Small intestine (tissue), 7 donors: ENCODE data around the gene CAMK4. TPM values are rescaled to one million over a fixed set of nuclear protein-coding genes. Genes with fewer than 3 reads are reported as not detected.

ENCODE experiments used
- DNase-seq, 2 donors: peaks; one replicate each; pipeline versions ENCODE4 v3.0.0 to v3.0.0-alpha.2; 2013
- FAIRE-seq: peaks from 2 replicates; lab custom pipeline; 2012; peaks lifted over from hg19 to GRCh38; lab: Jason Lieb, UNC
- H3K27ac ChIP-seq, 3 donors: one replicate each; pipeline ENCODE4 v1.5.1; 2013; ENCODE audit warnings: low read length in 2 of 3, mild to moderate bottlenecking in 2 of 3, control low read depth in 1 of 3, inconsistent platforms in 1 of 3, low read depth in 1 of 3, moderate library complexity in 1 of 3
- H3K27me3 ChIP-seq, 3 donors: one replicate each; pipeline ENCODE4 v1.6.1; 2013; ENCODE audit warnings: low read length in 3 of 3, inconsistent platforms in 1 of 3; ENCODE audit not compliant: control insufficient read depth in 3 of 3, insufficient read depth in 3 of 3
- H3K36me3 ChIP-seq, 3 donors: one replicate each; pipeline ENCODE4 v1.6.1; 2013; ENCODE audit warnings: low read length in 3 of 3, inconsistent platforms in 1 of 3, low read depth in 1 of 3, mild to moderate bottlenecking in 1 of 3, moderate library complexity in 1 of 3; ENCODE audit not compliant: control insufficient read depth in 3 of 3, insufficient read depth in 2 of 3
- H3K4me1 ChIP-seq, 3 donors: one replicate each; pipeline ENCODE4 v1.6.1; 2013; ENCODE audit warnings: low read length in 2 of 3, inconsistent platforms in 1 of 3, low read depth in 1 of 3, mild to moderate bottlenecking in 1 of 3, moderate library complexity in 1 of 3; ENCODE audit not compliant: control insufficient read depth in 3 of 3, insufficient read depth in 2 of 3
- H3K4me3 ChIP-seq, 3 donors: one replicate each; pipeline ENCODE4 v1.5.1; 2013; ENCODE audit warnings: low read length in 3 of 3, control low read depth in 1 of 3, inconsistent platforms in 1 of 3, low read depth in 1 of 3, mild to moderate bottlenecking in 1 of 3, moderate library complexity in 1 of 3
- H3K9me3 ChIP-seq, 2 donors: one replicate each; pipeline ENCODE4 v1.6.1; 2013; ENCODE audit warnings: low read depth in 1 of 2, low read length in 1 of 2; ENCODE audit not compliant: control insufficient read depth in 2 of 2, insufficient read depth in 1 of 2
- WGBS, 3 donors: extraction: QIAGEN DNeasy Blood & Tissue Kit; methylation state at CpG; one replicate each; pipeline ENCODE4 v1.1.7; 2013; 5-methylcytosine and 5-hydroxymethylcytosine counted together
- polyA plus RNA-seq, 4 donors: library from polyadenylated mRNA; stranded (reverse) in 3 of 4; unstranded in 1 of 4; fragments of 200-250 nt in 3 of 4; fragments of 120-200 nt in 1 of 4; gene quantifications; one replicate each; pipeline versions ENCODE4 v1.2.1 to v1.2.3, GENCODE V29; 2013
- donor health status: healthy with polysubstance abuse.
- donor health status: control.
- donor health status: control.
- donor health status: Bipolar disorder and iron deficiency.
- donor health status: healthy.

CAMK4 gene
- polyA plus RNA-seq, 4 donors, result 0.89 to 3.2 (median 2.2) TPM

- no peak for FAIRE-seq
- no peak for DNase-seq
- H3K9me3 ChIP-seq, result no peaks in the 10 kb centered on the region
- WGBS, 3 donors, result 75 to 82% (median 77%) methylated on average over 6 of the region's 6 CpGs
- H3K27ac ChIP-seq, result no peak overlapping the region
- H3K27me3 ChIP-seq, result peaks cover 0 to 28% (median 0%) of the 10 kb centered on the region in 3 donors
- H3K4me3 ChIP-seq, result peak overlapping the region in 1 of 3 donors; percentile 12
- no peaks in the 10 kb centered on the region for H3K36me3 ChIP-seq
- H3K4me1 ChIP-seq, result peaks cover 0 to 6% (median 0%) of the 10 kb centered on the region in 3 donors
These were observed 2.4 kb downstream of the CAMK4 start for GRCh38 chr5:111226556-111226955.

GRCh38 chr5:111227226-111227782 is 3.1 kb downstream of the CAMK4 start:
- peaks cover 0 to 6% (median 0%) of the 10 kb centered on the region in 3 donors for H3K4me1 ChIP-seq
- H3K27ac ChIP-seq, result peak overlapping the region in 2 of 3 donors; percentile 9 to 50
- no peaks in the 10 kb centered on the region for H3K9me3 ChIP-seq
- H3K36me3 ChIP-seq, result no peaks in the 10 kb centered on the region
- FAIRE-seq, result no peak
- peaks cover 0 to 26% (median 0%) of the 10 kb centered on the region in 3 donors for H3K27me3 ChIP-seq
- DNase-seq, result no peak
- no peak overlapping the region for H3K4me3 ChIP-seq
- WGBS, 3 donors, result 72 to 85% (median 80%) methylated on average over 6 of the region's 6 CpGs

- Histone ChIP-seq H3K4me3 (no peak overlapping the region), H3K9me3 (no peaks in the 10 kb centered on the region), H3K36me3 (no peaks in the 10 kb centered on the region), H3K27me3 (peaks cover 0 to 21% (median 0%) of the 10 kb centered on the region in 3 donors), H3K27ac (peak overlapping the region in 2 of 3 donors; percentile 9 to 43), H3K4me1 (peaks cover 0 to 6% (median 0%) of the 10 kb centered on the region in 3 donors)
- FAIRE-seq (no peak), DNase-seq (peak in 1 of 2 donors; percentile 37)
- WGBS, 3 donors, result 36 to 58% (median 45%) methylated on average over 4 of the region's 4 CpGs
These were observed 3.6 kb downstream of the CAMK4 start for GRCh38 chr5:111227801-111228200.

DNA sequence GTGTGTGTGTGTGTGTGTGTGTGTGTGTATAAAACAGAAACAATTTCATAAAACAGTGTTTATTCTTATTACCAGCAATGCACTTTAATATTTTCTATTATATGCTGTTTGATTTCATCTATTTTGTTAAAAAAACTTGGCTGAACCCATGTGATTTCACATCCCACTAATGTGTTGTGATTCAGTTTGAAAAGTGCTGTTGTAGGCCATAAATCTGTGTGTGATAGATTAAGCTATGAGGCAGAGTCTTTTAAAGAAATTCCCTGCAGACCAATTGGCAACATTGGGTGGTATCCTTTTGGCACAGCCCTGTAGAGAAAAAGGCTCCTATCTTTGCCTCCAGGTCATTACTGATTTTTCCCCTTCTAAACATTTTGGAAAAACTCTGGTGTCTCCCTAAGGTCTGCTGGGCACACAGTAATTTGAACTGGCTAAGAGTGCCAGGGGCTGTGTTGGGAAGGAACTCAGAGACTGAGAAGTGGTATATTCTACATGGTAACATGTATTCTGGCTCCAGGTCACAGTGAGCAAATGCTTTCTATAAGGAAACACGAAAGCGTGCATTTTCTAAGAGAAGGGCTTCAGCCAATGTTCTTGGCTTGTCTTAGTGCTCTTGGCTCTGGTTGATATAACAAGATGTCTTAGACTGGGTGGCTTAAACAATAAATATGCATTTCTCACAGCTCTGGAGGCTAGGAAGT is 4.5 kb downstream of the CAMK4 start:
- FAIRE-seq (no peak), DNase-seq (peak in 1 of 2 donors; percentile 6)
- WGBS, 3 donors, result 70 to 91% (median 77%) methylated on average over 2 of the region's 2 CpGs
- H3K27ac ChIP-seq, result peak overlapping the region; percentile 22 to 73 (median 39)
- no peak overlapping the region for H3K4me3 ChIP-seq
- H3K36me3 ChIP-seq, result no peaks in the 10 kb centered on the region
- peaks cover 0 to 6% (median 0%) of the 10 kb centered on the region in 3 donors for H3K4me1 ChIP-seq
- H3K9me3 ChIP-seq, result no peaks in the 10 kb centered on the region
- peaks cover 0 to 16% (median 0%) of the 10 kb centered on the region in 3 donors for H3K27me3 ChIP-seq

GRCh38 chr5:111229221-111229835 is 5.1 kb downstream of the CAMK4 start:
- peaks cover 0 to 13% (median 0%) of the 10 kb centered on the region in 3 donors for H3K27me3 ChIP-seq
- H3K9me3 ChIP-seq, result no peaks in the 10 kb centered on the region
- no peak for FAIRE-seq
- WGBS, 3 donors, result 63 to 77% (median 64%) methylated on average over 5 of the region's 5 CpGs
- DNase-seq, result no peak
- H3K4me1 ChIP-seq, result peaks cover 0 to 6% (median 0%) of the 10 kb centered on the region in 3 donors
- peak overlapping the region; percentile 20 to 73 (median 39) for H3K27ac ChIP-seq
- H3K4me3 ChIP-seq, result no peak overlapping the region
- no peaks in the 10 kb centered on the region for H3K36me3 ChIP-seq

DNA sequence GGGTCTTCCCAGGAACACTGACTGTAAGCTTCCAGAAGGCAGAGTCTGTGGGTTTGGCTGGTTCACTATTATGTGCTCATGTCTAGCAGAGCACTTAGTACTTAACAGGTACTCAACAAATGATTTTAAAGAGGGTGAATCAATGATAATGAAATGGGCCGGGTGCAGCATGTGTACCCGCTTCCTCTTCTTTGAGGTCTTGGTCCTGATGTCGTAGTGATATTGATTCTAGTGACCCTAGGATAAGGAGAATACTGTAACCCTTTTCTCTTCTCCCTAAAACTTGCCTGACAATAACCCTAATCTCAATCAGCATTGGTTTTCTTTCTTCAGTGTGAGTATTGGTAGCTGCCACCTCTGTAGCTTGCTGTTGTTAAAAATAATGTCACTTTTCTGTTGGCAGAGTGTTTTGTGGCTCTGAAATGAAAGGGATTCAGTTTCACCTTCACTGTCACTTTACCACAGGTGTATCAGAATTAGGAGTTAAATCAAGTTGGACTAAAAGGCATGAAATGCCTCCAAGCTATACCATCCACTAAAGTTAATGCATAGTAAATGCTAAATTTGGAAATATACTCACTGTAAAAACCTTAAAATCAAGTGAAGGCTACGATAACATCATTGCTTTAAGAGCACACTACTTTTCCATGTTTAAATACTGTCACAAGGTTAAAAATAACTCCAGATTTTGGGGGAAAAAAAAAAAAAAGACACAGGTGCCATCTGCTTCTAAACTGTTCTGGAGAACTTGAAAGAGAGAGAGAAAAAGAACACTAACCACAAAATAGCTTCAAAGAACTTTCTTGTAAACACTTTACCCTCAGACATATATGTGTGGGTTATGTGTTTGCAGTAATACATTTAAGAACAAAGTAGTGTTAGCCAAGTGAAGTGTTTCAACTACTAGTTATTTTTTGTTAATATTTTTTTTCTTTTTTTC is 6.0 kb downstream of the CAMK4 start:
- peak in 1 of 2 donors; percentile 37 for DNase-seq
- H3K27ac ChIP-seq, result peak overlapping the region in 2 of 3 donors; percentile 39 to 73
- H3K9me3 ChIP-seq, result no peaks in the 10 kb centered on the region
- H3K36me3 ChIP-seq, result no peaks in the 10 kb centered on the region
- WGBS, 3 donors, result 56 to 68% (median 66%) methylated on average over 4 of the region's 4 CpGs
- peaks cover 0 to 6% (median 0%) of the 10 kb centered on the region in 3 donors for H3K4me1 ChIP-seq
- FAIRE-seq, result peak; percentile 30
- peaks cover 0 to 4% (median 0%) of the 10 kb centered on the region in 3 donors for H3K27me3 ChIP-seq
- no peak overlapping the region for H3K4me3 ChIP-seq

- Histone ChIP-seq H3K27ac (peak overlapping the region in 1 of 3 donors; percentile 64), H3K4me1 (peaks cover 0 to 6% (median 0%) of the 10 kb centered on the region in 3 donors)
- FAIRE-seq, result no peak
These were observed 6.9 kb downstream of the CAMK4 start for GRCh38 chr5:111231119-111231518.

More at GRCh38 chr5:111231119-111231518, 6.9 kb downstream of the CAMK4 start:
- Histone ChIP-seq H3K27me3 (no peaks in the 10 kb centered on the region), H3K36me3 (no peaks in the 10 kb centered on the region), H3K4me3 (no peak overlapping the region), H3K9me3 (no peaks in the 10 kb centered on the region)
- 51 to 84% (median 83%) methylated on average over 1 of the region's 1 CpG for WGBS, 3 donors
- no peak for DNase-seq
